ENCODE data around the gene FXYD5. TPM values are rescaled to one million over a fixed set of nuclear protein-coding genes. Genes with fewer than 3 reads are reported as not detected.

Gene FXYD5
- total and polyA plus RNA-seq, 9 of the 15 experiments (the other 6 are each of a cell fraction or from before 2014, with no cell fraction given), result 104 to 537 (median 174) TPM

DNA sequence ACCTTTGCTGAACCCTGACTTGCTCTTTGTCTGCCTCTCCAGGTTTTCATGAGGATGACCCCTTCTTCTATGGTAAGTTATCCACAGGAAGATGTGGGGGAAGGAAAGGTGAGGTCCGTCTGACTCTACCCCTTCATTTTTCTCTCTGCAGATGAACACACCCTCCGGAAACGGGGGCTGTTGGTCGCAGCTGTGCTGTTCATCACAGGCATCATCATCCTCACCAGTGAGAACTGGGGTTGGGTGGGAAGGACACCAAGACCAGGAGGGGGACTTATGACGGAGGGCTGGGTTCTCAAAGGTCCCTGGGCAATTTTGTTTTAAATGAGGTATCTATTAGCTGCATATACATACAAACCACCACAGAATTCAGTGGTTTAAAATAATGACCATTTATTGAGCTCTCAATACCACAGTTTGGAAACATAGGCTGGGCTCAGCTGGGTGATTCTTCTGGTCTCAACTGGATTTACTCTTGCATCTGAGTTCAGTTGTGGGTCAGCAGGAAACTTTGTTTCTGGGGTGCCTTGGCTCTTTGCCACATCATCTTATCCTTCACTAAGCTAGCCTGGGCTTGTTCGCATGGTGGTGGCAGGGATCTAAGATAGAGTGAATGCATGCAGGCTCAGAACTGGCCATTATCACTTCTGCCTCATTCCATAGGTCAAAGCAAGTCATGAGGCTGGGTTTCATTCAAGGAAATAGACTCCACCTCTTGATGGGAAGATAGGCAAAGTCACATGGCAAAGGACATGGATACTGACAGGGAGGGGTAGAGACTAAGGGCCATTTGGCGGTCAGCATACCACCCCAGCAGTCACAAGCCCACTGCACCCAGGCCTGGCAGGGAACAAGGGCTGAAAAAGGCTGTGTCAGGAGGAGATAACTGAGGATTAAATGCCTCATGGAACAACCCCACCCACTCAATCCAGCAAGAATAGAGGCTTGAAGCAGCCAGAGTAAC is 11.8 kb downstream of the FXYD5 start (continued):
- TF ChIP-seq ZNF431 (CRISPR knock-in tag; IDR thresholded peaks at IDR 0.05) (no peak), ZNF717 (CRISPR knock-in tag; IDR thresholded peaks at IDR 0.05) (no peak), RUNX1 (IDR thresholded peaks at IDR 0.05; ENCODE audit: low read depth) (no peak), ERF (CRISPR knock-in tag; IDR thresholded peaks at IDR 0.05) (no peak), ZNF121 (CRISPR knock-in tag; conservative IDR thresholded peaks at IDR 0.05) (no peak), POLR2H (tag; IDR thresholded peaks at IDR 0.05; ENCODE audit: low read depth) (peak; percentile 22; the same call in 1 of the 2 replicates), MAFG (tag; conservative IDR thresholded peaks at IDR 0.05) (peak; percentile 16; the same call in 1 of the 2 replicates), COPS2 (conservative IDR thresholded peaks at IDR 0.05) (no peak), ZNF197 (CRISPR knock-in tag; IDR thresholded peaks at IDR 0.05; ENCODE audit: low read depth) (no peak), KAT7 (CRISPR knock-in tag; IDR thresholded peaks at IDR 0.05; ENCODE audit: borderline replicate concordance) (no peak), CBX3 (IDR thresholded peaks at IDR 0.05; ENCODE audit: borderline replicate concordance in 1 of 2, low read length in 2 of 2) (peak in 1 of 2 experiments; percentile 48; a peak in 1 of 3 replicates)
- TF ChIP-seq, protein P1, sequence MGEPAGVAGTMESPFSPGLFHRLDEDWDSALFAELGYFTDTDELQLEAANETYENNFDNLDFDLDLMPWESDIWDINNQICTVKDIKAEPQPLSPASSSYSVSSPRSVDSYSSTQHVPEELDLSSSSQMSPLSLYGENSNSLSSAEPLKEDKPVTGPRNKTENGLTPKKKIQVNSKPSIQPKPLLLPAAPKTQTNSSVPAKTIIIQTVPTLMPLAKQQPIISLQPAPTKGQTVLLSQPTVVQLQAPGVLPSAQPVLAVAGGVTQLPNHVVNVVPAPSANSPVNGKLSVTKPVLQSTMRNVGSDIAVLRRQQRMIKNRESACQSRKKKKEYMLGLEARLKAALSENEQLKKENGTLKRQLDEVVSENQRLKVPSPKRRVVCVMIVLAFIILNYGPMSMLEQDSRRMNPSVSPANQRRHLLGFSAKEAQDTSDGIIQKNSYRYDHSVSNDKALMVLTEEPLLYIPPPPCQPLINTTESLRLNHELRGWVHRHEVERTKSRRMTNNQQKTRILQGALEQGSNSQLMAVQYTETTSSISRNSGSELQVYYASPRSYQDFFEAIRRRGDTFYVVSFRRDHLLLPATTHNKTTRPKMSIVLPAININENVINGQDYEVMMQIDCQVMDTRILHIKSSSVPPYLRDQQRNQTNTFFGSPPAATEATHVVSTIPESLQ (CRISPR knock-in tag; IDR thresholded peaks at IDR 0.05), result no peak
- TF ChIP-seq, protein P2, sequence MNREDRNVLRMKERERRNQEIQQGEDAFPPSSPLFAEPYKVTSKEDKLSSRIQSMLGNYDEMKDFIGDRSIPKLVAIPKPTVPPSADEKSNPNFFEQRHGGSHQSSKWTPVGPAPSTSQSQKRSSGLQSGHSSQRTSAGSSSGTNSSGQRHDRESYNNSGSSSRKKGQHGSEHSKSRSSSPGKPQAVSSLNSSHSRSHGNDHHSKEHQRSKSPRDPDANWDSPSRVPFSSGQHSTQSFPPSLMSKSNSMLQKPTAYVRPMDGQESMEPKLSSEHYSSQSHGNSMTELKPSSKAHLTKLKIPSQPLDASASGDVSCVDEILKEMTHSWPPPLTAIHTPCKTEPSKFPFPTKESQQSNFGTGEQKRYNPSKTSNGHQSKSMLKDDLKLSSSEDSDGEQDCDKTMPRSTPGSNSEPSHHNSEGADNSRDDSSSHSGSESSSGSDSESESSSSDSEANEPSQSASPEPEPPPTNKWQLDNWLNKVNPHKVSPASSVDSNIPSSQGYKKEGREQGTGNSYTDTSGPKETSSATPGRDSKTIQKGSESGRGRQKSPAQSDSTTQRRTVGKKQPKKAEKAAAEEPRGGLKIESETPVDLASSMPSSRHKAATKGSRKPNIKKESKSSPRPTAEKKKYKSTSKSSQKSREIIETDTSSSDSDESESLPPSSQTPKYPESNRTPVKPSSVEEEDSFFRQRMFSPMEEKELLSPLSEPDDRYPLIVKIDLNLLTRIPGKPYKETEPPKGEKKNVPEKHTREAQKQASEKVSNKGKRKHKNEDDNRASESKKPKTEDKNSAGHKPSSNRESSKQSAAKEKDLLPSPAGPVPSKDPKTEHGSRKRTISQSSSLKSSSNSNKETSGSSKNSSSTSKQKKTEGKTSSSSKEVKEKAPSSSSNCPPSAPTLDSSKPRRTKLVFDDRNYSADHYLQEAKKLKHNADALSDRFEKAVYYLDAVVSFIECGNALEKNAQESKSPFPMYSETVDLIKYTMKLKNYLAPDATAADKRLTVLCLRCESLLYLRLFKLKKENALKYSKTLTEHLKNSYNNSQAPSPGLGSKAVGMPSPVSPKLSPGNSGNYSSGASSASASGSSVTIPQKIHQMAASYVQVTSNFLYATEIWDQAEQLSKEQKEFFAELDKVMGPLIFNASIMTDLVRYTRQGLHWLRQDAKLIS (CRISPR knock-in tag; IDR thresholded peaks at IDR 0.05), result no peak
- TF ChIP-seq, protein P3, sequence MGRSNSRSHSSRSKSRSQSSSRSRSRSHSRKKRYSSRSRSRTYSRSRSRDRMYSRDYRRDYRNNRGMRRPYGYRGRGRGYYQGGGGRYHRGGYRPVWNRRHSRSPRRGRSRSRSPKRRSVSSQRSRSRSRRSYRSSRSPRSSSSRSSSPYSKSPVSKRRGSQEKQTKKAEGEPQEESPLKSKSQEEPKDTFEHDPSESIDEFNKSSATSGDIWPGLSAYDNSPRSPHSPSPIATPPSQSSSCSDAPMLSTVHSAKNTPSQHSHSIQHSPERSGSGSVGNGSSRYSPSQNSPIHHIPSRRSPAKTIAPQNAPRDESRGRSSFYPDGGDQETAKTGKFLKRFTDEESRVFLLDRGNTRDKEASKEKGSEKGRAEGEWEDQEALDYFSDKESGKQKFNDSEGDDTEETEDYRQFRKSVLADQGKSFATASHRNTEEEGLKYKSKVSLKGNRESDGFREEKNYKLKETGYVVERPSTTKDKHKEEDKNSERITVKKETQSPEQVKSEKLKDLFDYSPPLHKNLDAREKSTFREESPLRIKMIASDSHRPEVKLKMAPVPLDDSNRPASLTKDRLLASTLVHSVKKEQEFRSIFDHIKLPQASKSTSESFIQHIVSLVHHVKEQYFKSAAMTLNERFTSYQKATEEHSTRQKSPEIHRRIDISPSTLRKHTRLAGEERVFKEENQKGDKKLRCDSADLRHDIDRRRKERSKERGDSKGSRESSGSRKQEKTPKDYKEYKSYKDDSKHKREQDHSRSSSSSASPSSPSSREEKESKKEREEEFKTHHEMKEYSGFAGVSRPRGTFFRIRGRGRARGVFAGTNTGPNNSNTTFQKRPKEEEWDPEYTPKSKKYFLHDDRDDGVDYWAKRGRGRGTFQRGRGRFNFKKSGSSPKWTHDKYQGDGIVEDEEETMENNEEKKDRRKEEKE (IDR thresholded peaks at IDR 0.05; ENCODE audit: borderline replicate concordance in 1 of 2, control insufficient read depth in 1 of 2, low read depth in 2 of 2, low read length in 1 of 2), result no peak
- TF ChIP-seq, protein P4, sequence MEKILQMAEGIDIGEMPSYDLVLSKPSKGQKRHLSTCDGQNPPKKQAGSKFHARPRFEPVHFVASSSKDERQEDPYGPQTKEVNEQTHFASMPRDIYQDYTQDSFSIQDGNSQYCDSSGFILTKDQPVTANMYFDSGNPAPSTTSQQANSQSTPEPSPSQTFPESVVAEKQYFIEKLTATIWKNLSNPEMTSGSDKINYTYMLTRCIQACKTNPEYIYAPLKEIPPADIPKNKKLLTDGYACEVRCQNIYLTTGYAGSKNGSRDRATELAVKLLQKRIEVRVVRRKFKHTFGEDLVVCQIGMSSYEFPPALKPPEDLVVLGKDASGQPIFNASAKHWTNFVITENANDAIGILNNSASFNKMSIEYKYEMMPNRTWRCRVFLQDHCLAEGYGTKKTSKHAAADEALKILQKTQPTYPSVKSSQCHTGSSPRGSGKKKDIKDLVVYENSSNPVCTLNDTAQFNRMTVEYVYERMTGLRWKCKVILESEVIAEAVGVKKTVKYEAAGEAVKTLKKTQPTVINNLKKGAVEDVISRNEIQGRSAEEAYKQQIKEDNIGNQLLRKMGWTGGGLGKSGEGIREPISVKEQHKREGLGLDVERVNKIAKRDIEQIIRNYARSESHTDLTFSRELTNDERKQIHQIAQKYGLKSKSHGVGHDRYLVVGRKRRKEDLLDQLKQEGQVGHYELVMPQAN (IDR thresholded peaks at IDR 0.05; ENCODE audit: borderline replicate concordance), result no peak; the same call in 1 of the 2 replicates
